ENCODE results near the gene MIER1.
"Not testable (repeated sequence)": the region's sequence is repeated elsewhere in the genome, so short reads cannot be mapped to it uniquely, and the experiment has no call there.

The MIER1 gene
- total RNA-seq, result 154 to 220 (median 155) reads per million in 3 donors

GRCh38 chr1:66924756-66925557 lies at the start of gene MIER1, which contains the start of gene DNAI4:
Gene MIER1, plus strand, starts transcription at chr1:66924990. Its CDS starts 39 bp downstream, at chr1:66925029.
Gene DNAI4, minus strand, starts transcription at chr1:66924856. Its CDS starts 25 bp downstream, at chr1:66924831.
- Histone ChIP-seq H3K9me3 (ENCODE audit: control insufficient read depth, low read length) (no peaks in the 10 kb centered on the region), H3K36me3 (ENCODE audit: control insufficient read depth, insufficient read depth, low read length) (no peaks in the 10 kb centered on the region), H3K27me3 (replicated peaks; ENCODE audit: control insufficient read depth, insufficient read depth, low read length, poor library complexity, severe bottlenecking) (no peaks in the 10 kb centered on the region), H3K4me1 (ENCODE audit: control insufficient read depth, insufficient read depth, low read length, poor library complexity, severe bottlenecking) (peaks cover 10% of the 10 kb centered on the region), H3K27ac (ENCODE audit: insufficient read depth, low read length, poor library complexity, severe bottlenecking) (peak within 1 kb of the TSS; percentile 97), H3K4me3 (ENCODE audit: insufficient read depth, low read depth, low read length, poor library complexity, severe bottlenecking) (peak within 1 kb of the TSS; percentile 87)
- DNase-seq, result peak; percentile 95 to 97 (median 96)

- DNase-seq, result no peak
- Histone ChIP-seq H3K27me3 (replicated peaks; ENCODE audit: control insufficient read depth, insufficient read depth, low read length, poor library complexity, severe bottlenecking) (no peaks in the 10 kb centered on the region), H3K4me1 (ENCODE audit: control insufficient read depth, insufficient read depth, low read length, poor library complexity, severe bottlenecking) (no peaks in the 10 kb centered on the region), H3K9me3 (ENCODE audit: control insufficient read depth, low read length) (no peaks in the 10 kb centered on the region), H3K36me3 (ENCODE audit: control insufficient read depth, insufficient read depth, low read length) (no peaks in the 10 kb centered on the region), H3K4me3 (ENCODE audit: insufficient read depth, low read depth, low read length, poor library complexity, severe bottlenecking) (no peak overlapping the region), H3K27ac (ENCODE audit: insufficient read depth, low read length, poor library complexity, severe bottlenecking) (no peak overlapping the region)
Observed at GRCh38 chr1:66876664-66877063, 48.1 kb upstream of the MIER1 start.

- Histone ChIP-seq H3K36me3 (ENCODE audit: control insufficient read depth, insufficient read depth, low read length) (no peaks in the 10 kb centered on the region), H3K9me3 (ENCODE audit: control insufficient read depth, low read length) (no peaks in the 10 kb centered on the region), H3K27ac (ENCODE audit: insufficient read depth, low read length, poor library complexity, severe bottlenecking) (no peak overlapping the region), H3K27me3 (replicated peaks; ENCODE audit: control insufficient read depth, insufficient read depth, low read length, poor library complexity, severe bottlenecking) (no peaks in the 10 kb centered on the region), H3K4me3 (ENCODE audit: insufficient read depth, low read depth, low read length, poor library complexity, severe bottlenecking) (no peak overlapping the region), H3K4me1 (ENCODE audit: control insufficient read depth, insufficient read depth, low read length, poor library complexity, severe bottlenecking) (no peaks in the 10 kb centered on the region)
- DNase-seq, result no peak
Observed at GRCh38 chr1:66889030-66889429, 35.8 kb upstream of the MIER1 start.

- Histone ChIP-seq H3K27ac (ENCODE audit: insufficient read depth, low read length, poor library complexity, severe bottlenecking) (no peak overlapping the region), H3K4me1 (ENCODE audit: control insufficient read depth, insufficient read depth, low read length, poor library complexity, severe bottlenecking) (no peaks in the 10 kb centered on the region), H3K27me3 (replicated peaks; ENCODE audit: control insufficient read depth, insufficient read depth, low read length, poor library complexity, severe bottlenecking) (no peaks in the 10 kb centered on the region), H3K36me3 (ENCODE audit: control insufficient read depth, insufficient read depth, low read length) (no peaks in the 10 kb centered on the region), H3K9me3 (ENCODE audit: control insufficient read depth, low read length) (no peaks in the 10 kb centered on the region), H3K4me3 (ENCODE audit: insufficient read depth, low read depth, low read length, poor library complexity, severe bottlenecking) (no peak overlapping the region)
- DNase-seq, result no peak
Observed at GRCh38 chr1:66890621-66891020, 34.2 kb upstream of the MIER1 start.

- no peaks in the 10 kb centered on the region for H3K4me1 ChIP-seq (ENCODE audit: control insufficient read depth, insufficient read depth, low read length, poor library complexity, severe bottlenecking)
- no peak overlapping the region for H3K27ac ChIP-seq (ENCODE audit: insufficient read depth, low read length, poor library complexity, severe bottlenecking)
- no peaks in the 10 kb centered on the region for H3K36me3 ChIP-seq (ENCODE audit: control insufficient read depth, insufficient read depth, low read length)
- no peaks in the 10 kb centered on the region for H3K27me3 ChIP-seq (replicated peaks; ENCODE audit: control insufficient read depth, insufficient read depth, low read length, poor library complexity, severe bottlenecking)
- DNase-seq, result no peak
- no peaks in the 10 kb centered on the region for H3K9me3 ChIP-seq (ENCODE audit: control insufficient read depth, low read length)
- H3K4me3 ChIP-seq (ENCODE audit: insufficient read depth, low read depth, low read length, poor library complexity, severe bottlenecking), result no peak overlapping the region
Observed at GRCh38 chr1:66893712-66894111, 31.1 kb upstream of the MIER1 start.

- DNase-seq; H3K36me3 ChIP-seq (ENCODE audit: control insufficient read depth, insufficient read depth, low read length): not testable (repeated sequence)
Observed at GRCh38 chr1:66915203-66915602, 9.6 kb upstream of the MIER1 start.

GRCh38 chr1:66916320-66916719 lies 8.5 kb upstream of the MIER1 start:
- DNase-seq, result no peak
- H3K9me3 ChIP-seq (ENCODE audit: control insufficient read depth, low read length), result no peaks in the 10 kb centered on the region

More at GRCh38 chr1:66915203-66915602, 9.6 kb upstream of the MIER1 start:
- not testable (repeated sequence) for H3K4me1 ChIP-seq (ENCODE audit: control insufficient read depth, insufficient read depth, low read length, poor library complexity, severe bottlenecking); H3K27me3 ChIP-seq (replicated peaks; ENCODE audit: control insufficient read depth, insufficient read depth, low read length, poor library complexity, severe bottlenecking); H3K4me3 ChIP-seq (ENCODE audit: insufficient read depth, low read depth, low read length, poor library complexity, severe bottlenecking); H3K9me3 ChIP-seq (ENCODE audit: control insufficient read depth, low read length); H3K27ac ChIP-seq (ENCODE audit: insufficient read depth, low read length, poor library complexity, severe bottlenecking)

GRCh38 chr1:66917476-66917875 lies 7.3 kb upstream of the MIER1 start:
- no peak overlapping the region for H3K27ac ChIP-seq (ENCODE audit: insufficient read depth, low read length, poor library complexity, severe bottlenecking)
- DNase-seq, result no peak

More at GRCh38 chr1:66916320-66916719, 8.5 kb upstream of the MIER1 start:
- Histone ChIP-seq H3K27ac (ENCODE audit: insufficient read depth, low read length, poor library complexity, severe bottlenecking) (no peak overlapping the region), H3K4me1 (ENCODE audit: control insufficient read depth, insufficient read depth, low read length, poor library complexity, severe bottlenecking) (no peaks in the 10 kb centered on the region), H3K4me3 (ENCODE audit: insufficient read depth, low read depth, low read length, poor library complexity, severe bottlenecking) (no peak overlapping the region), H3K27me3 (replicated peaks; ENCODE audit: control insufficient read depth, insufficient read depth, low read length, poor library complexity, severe bottlenecking) (no peaks in the 10 kb centered on the region), H3K36me3 (ENCODE audit: control insufficient read depth, insufficient read depth, low read length) (no peaks in the 10 kb centered on the region)

GRCh38 chr1:66919063-66919462 lies 5.7 kb upstream of the MIER1 start:
- Histone ChIP-seq H3K4me3 (ENCODE audit: insufficient read depth, low read depth, low read length, poor library complexity, severe bottlenecking) (no peak overlapping the region), H3K9me3 (ENCODE audit: control insufficient read depth, low read length) (no peaks in the 10 kb centered on the region), H3K36me3 (ENCODE audit: control insufficient read depth, insufficient read depth, low read length) (no peaks in the 10 kb centered on the region), H3K27ac (ENCODE audit: insufficient read depth, low read length, poor library complexity, severe bottlenecking) (no peak overlapping the region), H3K4me1 (ENCODE audit: control insufficient read depth, insufficient read depth, low read length, poor library complexity, severe bottlenecking) (peaks cover 4% of the 10 kb centered on the region), H3K27me3 (replicated peaks; ENCODE audit: control insufficient read depth, insufficient read depth, low read length, poor library complexity, severe bottlenecking) (no peaks in the 10 kb centered on the region)
- DNase-seq, result no peak

More at GRCh38 chr1:66917476-66917875, 7.3 kb upstream of the MIER1 start:
- Histone ChIP-seq H3K27me3 (replicated peaks; ENCODE audit: control insufficient read depth, insufficient read depth, low read length, poor library complexity, severe bottlenecking) (no peaks in the 10 kb centered on the region), H3K36me3 (ENCODE audit: control insufficient read depth, insufficient read depth, low read length) (no peaks in the 10 kb centered on the region), H3K9me3 (ENCODE audit: control insufficient read depth, low read length) (no peaks in the 10 kb centered on the region), H3K4me3 (ENCODE audit: insufficient read depth, low read depth, low read length, poor library complexity, severe bottlenecking) (no peak overlapping the region), H3K4me1 (ENCODE audit: control insufficient read depth, insufficient read depth, low read length, poor library complexity, severe bottlenecking) (no peaks in the 10 kb centered on the region)

GRCh38 chr1:66919828-66920227 lies 5.0 kb upstream of the MIER1 start:
- H3K36me3 ChIP-seq (ENCODE audit: control insufficient read depth, insufficient read depth, low read length), result no peaks in the 10 kb centered on the region
- H3K27ac ChIP-seq (ENCODE audit: insufficient read depth, low read length, poor library complexity, severe bottlenecking), result no peak overlapping the region
- no peak for DNase-seq
- peaks cover 4% of the 10 kb centered on the region for H3K4me1 ChIP-seq (ENCODE audit: control insufficient read depth, insufficient read depth, low read length, poor library complexity, severe bottlenecking)
- H3K9me3 ChIP-seq (ENCODE audit: control insufficient read depth, low read length), result no peaks in the 10 kb centered on the region
- no peak overlapping the region for H3K4me3 ChIP-seq (ENCODE audit: insufficient read depth, low read depth, low read length, poor library complexity, severe bottlenecking)
- H3K27me3 ChIP-seq (replicated peaks; ENCODE audit: control insufficient read depth, insufficient read depth, low read length, poor library complexity, severe bottlenecking), result no peaks in the 10 kb centered on the region

Measured in effector memory CD4-positive, alpha-beta T cell (primary cell).